GM18861 (cell line): ENCODE measurements around the gene RAB41.
"Not testable (repeated sequence)": the region's sequence is repeated elsewhere in the genome, so short reads cannot be mapped to it uniquely, and the experiment has no call there.

Source experiments
- ATAC-seq: cut with Tn5 transposase; IDR thresholded peaks from one replicate; pipeline ENCODE4 v1.9.1; 2021; ENCODE audit not compliant: unreplicated experiment

RAB41 gene

DNA sequence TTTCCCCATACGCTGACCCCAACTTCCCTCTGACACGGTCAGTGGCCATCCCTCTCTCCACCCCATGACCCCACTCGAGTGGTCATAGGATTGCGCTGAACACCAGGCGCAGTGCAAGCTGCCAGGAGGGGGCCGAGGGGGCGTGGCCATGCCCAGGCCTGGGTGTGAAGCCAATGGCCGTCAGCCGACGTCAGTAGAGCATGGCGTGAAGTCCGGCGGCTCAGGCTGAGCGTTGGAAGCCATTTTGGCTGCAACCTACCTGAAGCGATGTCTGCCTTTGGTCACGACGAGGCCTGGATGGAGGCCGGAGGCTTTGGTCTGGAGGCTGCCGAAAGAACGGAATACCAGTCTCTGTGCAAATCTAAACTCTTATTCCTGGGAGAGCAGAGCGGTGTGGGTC is at the start of gene RAB41:
RAB41 (plus strand) TSS at position 222 of the 400 bp plus-strand sequence; CDS start at position 268, 46 bp downstream.
- ATAC-seq, result no peak

DNA sequence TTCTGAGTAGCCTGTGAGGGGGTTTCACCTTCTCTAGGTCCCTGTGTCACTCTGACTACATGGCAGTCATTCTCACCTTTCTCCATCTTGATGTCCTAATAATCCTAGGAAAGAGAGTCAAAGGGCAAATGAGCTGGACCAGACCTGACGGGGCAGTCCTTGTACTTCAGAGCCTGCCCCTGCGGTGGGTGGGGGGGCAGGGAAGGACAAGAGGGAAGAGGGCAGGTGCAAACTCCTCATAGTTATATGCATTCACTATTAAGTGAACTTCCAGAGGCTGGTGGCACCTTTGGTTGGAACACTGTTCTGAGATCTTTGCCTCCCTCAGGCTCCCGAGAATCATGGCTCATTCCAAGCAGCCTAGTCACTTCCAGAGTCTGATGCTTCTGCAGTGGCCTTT is 47.6 kb upstream of the RAB41 start, which contains the start of gene AWAT1:
AWAT1 (plus strand) TSS at position 301 of the 400 bp plus-strand sequence; CDS start at position 342, 41 bp downstream.
- no peak for ATAC-seq

DNA sequence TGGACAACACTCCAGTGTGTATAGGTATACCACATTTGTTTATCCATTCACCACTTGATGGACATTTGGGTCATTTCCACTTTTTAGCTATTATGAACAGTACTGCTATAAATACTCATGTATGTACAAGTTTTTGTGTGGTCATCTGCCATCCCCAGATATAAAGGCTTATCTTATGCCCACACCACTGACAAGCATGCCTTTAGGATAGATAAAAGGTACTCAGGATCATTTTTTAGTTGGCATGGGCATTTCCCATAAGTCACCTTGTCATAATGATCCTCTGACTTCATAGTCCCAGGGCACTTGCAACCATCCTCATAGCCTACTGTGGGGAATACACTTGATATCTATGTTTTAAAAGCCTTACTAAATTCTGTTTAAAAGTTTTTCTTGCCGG is 41.2 kb upstream of the RAB41 start:
- no peak for ATAC-seq

DNA sequence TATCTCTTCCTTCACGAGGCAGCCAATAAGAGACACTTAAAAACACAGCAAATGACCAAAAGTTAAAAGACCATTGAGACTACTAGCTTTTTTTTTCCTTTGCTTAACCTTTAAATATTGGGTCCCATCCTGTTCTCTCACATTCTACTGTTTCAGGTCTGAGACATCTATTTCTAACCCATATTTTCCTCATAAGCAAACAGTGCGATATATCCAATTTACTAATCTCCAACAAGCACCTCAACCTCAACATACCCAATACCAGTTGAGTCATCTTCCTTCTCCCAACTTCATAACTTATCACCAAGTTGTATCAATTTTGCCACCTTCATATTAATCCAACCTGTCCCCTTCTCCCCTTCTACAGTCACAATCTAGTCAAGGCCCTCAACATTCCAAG is 40.5 kb upstream of the RAB41 start:
- ATAC-seq, result no peak

DNA sequence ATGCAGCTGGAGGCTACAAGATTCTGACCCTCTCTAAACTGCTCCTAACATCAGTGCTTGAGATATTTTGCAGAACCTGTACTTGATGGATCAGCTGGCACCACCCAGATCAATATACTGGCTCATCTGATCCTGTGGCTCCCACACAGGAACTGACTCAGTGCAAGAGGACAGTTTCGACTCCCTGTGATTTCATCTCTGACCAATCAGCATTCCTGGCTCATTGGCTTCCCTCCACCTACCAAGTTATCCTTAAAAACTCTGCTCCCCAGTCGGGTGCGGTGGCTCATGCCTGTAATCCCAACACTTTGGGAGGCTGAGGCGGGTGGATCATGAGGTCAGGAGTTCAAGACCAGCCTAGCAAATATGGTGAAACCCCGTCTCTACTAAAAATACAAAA is 38.4 kb upstream of the RAB41 start:
- ATAC-seq, result not testable (repeated sequence)

DNA sequence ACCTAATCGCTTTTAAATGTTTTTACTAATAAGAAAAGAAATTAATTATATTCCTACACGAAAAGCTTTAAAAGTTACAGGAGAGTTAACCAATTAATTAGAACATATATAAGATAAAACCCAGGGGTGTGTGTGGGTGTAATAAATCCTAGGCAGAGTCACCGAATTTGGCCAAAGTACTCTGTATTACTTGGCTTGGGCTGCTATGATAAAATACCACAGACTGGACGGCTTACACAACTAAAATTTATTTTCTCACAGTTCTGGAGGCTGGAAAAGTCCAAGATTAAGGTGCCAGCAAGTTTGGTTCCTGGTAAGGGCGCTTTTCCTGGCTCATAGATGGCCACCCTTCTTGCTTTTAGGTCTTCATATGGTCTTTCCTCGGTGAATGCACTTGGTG is 37.1 kb upstream of the RAB41 start:
- no peak for ATAC-seq

DNA sequence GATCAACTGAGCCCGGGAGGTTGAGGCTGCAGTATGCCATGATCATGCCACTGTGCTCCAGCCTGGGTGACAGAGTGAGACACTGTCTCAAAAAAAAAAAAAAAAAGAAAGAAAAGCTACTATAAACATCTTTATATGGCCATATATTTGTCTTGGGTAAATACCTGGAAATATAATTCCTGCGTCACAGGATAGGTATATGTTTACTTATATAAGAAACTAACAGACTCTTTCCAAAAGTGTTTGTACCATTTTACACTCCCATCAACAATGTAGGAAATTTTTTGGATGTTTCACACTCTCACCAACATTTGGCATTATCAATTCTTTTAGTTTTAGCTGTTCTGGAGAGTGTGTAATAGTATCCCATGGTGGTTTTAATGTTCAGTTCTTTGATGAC is 34.7 kb upstream of the RAB41 start:
- ATAC-seq, result no peak

DNA sequence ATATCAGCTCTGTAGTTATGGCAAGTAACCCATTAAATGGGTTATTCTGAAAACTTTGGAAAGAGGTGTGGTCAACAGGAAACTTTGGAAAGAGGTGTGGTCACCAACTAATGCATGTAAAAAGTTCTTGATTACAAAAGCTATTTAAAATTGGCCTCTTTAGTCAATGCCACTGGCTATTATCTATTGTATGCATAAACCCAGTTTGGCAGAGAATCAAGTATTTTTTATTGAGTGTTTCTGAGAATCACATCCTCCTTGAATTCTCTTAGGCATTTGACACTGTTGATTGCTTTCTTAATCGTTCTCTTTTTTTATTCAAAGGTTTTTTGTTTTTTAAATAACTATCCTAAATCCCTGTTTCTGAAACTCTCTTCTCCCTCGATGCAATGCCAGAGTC is 29.5 kb upstream of the RAB41 start:
- ATAC-seq, result no peak

DNA sequence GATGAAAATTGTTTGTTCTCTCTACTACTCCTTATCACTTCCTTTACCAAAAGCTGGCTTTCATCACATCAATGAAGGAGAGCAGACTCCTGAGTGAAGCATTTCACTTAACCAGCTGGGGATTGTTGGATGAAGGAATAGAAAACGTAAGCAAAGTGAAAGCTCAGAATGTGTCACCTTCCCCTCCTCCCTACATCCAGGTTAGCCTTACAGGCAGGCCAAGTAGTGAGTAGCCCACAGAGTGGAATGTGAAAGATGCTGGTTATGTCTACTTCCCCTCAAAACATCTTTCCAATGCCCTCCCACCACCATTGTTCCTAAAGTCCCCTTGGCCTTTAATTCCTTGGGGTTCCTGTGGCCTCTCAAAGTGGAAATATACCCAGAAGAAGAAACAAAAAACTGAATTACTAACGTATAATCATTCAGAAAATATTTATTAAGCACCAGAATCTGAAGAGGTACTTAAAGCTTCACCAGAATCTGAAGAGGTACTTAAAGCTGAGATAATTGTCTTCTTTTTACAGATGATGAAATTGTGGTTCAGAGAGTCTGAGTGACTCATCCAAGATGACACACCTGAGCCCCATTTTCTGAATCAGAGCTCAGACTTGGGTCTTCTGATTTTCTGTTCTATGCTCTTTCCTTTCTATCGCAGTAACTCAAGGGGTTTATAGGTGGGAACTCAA is 28.5 kb upstream of the RAB41 start:
- ATAC-seq, result no peak

DNA sequence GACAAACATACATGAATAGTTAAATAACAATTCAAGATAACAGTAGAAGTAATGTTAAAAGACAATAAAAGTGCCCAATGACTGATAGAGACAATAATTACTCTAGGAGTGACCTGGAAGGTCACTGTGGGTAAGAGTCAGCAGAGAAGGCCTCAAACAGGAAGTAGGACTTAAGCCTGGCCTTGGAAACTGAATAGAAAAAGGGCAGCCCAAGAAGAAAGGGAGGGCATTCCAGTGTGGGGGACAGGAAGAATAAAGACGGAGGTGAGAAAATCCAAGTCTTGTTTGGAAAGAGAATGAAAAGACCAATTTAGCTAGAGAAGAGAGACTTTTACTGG is 27.9 kb upstream of the RAB41 start:
- ATAC-seq, result no peak

DNA sequence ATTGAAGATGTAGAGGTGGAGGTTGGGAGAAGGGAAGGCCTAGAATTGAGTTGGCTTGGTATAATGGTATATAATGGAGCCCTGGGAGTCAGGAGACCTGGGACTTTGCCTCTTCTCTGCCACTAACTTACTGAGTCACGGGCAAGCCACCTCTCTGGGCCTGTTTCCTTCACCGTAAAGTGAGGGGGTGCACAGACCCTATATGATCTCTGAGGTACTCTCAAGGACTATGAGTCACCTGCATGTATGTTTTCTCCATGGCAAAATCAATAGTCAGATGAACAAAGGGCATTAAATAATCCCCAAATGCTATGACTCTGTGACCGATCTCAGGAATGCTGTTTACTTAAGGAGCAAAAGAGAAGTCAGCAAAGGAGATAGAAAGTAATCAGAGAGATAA is 27.1 kb upstream of the RAB41 start:
- no peak for ATAC-seq

DNA sequence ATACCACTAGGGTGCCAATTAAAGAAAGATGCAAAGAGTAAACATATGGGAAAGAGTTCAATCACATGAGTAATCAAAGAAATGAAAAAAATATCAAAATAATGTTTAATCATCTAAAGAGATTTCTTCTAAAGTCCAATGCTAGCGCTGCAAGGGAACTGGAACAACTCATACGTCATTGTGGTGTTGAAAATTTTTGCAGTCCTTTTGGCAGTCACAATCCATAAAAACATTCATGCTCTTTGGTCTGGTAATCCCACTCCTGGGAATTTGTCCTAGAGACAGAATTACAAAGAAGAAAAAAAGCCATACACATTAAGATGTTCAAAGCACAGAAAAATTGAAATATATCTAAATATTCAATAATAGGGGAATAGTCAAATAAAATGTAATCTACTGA is 26.5 kb upstream of the RAB41 start:
- no peak for ATAC-seq

DNA sequence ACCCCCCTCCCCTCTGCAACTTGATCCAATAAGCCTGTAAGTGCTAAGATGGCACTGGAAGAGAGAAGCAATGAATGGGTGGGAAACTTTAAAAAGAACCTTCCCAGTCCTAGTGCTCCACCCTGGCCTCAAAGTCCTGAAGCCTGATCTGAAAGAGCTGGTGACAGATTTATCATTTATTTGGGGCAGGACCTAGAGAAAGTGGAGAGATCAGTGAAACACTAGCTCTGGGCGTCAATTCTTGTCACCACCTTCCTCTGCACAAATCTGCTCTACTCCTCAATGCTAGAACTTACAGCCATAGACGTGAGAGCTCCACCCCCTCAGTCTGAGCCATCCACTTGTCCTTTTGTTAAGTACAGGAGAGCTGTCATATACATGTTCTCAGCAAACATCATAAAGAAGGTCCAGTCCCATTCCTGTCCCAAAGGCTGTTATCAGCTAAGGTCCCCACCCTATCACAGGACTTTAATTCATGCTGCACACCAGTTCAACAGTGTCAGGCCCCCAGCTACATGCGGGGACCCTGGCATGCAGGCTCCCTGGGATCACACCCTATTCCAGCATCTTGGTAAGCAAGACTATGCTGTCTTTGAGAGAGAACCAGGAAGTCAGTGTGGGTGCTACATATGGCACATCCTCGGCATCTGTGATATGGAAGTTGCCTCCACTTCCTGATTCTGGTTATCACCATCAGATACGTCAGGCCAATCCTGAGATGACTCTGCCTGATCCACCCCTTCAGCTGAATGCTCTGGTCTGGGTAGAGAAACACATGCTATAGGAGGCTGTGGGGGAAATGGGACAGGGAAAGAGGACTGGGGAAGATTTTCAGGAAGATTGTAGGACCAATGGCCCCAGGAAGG is 24.3 kb upstream of the RAB41 start:
- ATAC-seq, result no peak

DNA sequence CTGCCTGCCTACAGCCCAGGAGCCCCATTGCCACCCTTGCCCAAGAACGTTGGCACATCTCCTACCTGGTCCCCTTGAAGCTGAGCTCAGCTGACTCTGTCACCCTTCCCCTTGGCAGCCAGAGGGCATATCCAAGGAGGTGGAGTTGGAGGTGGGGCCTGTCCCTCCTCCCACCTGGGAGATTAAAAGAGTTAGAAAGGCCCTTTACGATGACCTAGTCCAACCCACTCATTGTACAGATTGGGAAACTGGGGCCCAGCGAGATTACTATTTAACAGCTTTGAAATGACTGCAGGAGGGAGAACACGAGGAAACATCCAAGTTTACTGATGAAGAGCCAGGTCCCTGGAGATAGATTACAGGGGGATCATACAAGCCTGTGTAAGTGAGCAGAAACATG is 21.9 kb upstream of the RAB41 start, which contains the start of gene P2RY4:
P2RY4 (minus strand) TSS at position 101 of the 400 bp plus-strand sequence. CDS start 580 bp downstream, outside the sequence.
- no peak for ATAC-seq

DNA sequence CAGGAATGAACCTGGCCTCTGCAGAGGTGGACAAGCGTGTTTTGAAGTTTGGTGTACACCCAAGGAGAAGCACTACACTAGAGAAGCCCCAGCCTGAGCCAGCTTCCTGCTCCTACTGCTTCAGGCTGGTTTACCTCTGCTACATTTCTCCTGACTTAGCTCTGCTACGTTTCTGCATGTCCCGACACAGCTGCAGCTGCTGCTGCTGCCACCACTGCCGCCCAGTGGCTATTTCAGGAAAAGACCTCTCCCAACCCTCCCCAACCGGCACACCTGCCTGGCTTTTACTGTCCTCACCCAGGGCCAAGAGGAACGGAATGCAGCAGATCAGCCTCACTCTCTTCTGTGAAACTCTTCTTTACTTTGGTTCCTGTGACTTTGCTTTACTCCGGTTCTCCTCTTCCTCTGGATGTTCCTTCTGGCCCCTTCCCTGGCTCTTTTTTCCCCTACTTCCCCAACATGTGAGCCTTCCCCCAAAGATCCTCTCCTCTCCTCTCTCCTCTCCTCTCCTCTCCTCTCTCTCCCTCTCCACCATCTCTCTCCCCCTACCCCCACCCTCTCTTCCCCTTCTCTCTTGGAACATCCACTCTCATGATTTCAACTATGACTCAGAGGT is 18.9 kb upstream of the RAB41 start:
- no peak for ATAC-seq

DNA sequence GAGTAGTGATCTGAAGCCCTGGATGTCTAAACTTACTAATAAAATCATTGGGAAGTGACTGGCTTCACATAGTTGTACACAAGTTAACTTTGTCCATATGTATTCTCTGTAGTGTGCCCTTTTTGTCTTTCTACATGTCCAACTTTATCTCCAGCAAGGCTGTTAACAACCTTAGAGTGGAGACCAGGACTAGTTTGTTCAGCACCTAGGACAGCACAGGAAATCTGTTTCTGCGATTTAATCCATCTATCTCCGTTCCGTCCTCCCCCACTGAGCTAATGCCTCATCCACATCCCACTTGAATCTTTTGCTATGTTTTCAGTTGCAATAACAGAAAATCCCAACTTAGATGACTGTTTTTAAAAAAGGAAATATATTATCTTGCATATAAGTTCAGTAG is 17.2 kb upstream of the RAB41 start:
- ATAC-seq, result no peak

DNA sequence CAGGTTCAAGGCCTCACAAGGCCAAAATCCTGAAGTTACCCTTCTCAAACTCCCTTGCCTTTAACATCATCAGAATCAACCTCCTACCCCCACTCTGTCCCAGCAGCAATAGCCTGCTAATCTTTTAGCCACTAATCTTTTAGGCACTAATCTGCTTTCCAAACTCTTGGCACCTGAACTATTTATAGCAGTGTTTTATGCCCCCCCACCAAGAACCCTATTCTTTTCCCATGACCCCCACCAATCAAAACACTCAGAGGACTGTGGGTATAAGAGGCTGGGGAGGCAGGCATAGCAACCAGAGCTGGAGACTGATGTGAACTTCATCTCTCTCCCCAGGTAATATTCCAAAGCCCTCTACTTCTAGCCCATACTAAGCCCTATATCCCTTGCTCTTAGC is 13.9 kb upstream of the RAB41 start, which contains the start of gene ARR3:
ARR3 (plus strand) TSS at position 301 of the 400 bp plus-strand sequence. CDS start 1,052 bp downstream, outside the sequence.
- no peak for ATAC-seq

DNA sequence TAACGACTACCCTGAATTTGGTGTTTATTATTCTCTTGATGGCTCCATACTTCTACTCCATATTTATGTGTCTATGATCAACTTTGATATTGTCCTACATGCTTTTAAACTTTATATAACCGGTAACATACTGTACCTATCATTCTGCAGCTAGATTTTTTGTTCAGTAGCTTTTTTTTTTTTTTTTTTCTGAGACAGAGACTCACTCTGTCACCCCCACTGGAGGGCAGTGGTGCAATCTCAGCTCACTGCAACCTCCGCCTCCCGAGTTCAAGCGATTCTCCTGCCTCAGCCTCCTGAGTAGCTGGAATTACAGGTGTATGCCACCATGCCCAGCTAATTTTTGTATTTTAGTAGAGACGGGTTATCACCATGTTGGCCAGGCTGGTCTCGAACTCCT is 7.9 kb upstream of the RAB41 start:
- not testable (repeated sequence) for ATAC-seq

DNA sequence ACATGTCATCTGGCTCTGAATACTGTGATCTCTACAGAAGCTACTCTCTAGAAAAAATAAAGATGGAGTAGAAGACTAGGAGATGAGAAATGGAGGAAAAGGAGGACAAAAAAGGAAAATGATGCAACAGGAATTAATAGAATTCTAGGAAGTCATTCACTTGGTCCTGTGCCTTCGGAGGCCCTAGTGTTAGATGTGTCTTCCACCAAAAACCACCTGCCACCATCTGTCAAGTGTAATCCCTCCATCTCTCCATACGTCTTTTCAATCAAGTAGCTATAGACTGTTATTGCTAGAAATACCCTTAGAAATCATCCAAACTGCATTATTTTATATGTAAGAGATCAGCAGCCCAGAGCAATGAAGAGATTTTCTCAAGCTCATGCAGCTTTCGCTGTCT is 2.9 kb upstream of the RAB41 start:
- ATAC-seq, result no peak

DNA sequence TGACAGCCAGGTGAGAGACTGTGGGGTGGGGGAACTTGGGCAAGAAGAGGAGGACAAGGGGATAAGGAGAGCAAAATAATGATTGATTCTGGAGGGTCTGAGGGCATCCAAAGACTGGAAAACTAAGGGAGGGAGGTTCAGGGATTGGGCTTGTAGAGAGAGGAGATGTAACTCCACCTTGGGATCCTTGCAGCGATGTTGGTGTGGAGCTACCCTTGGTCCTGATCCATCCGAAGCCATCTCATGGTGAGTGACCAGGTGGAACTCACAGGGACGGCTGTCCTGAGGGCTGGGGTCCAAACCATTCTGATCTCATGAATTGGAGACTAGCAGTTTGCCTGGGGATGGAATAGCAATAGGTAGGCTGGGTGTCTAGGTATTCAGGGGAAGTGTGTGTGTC is 1.4 kb upstream of the RAB41 start:
- ATAC-seq, result no peak

DNA sequence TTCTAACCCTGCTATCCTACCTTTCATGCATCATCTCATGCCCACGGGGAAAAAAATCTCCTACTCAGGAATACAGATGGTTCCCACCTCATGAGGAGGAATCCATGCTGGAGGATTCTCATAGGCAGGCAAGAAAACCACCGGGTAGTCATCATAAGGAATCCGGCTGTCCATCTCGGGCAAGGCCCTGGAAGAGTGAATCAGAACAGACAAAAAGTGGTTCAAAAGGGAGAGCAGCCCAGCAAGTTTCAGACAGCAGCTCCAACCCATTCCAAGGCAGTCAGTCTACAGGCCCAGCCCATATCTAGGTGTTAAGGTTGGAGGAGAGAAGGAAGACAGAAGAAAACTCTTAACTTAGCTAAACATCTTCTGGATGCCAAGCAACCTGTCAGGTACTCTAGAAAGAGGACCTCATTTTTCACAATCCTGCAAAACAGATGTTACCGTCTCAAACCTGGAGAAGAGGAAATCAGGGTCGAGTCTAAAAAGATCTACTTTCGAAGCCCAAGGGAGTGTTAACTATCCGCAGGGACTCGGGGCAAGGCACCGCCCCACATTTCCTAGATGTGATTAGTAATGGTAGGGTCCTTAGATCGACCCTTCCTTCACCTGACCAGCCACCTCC is 7.3 kb downstream of the RAB41 start:
- no peak for ATAC-seq
